AG09309 (cell line): ENCODE measurements around the gene RPRD1A.

Experiments
- DNase-seq: peaks from one replicate; pipeline ENCODE4 v3.0.0-alpha.2; 2010; ENCODE audit warnings: low read depth
- H3K4me3 ChIP-seq: 2 replicates; pipeline ENCODE4 v1.5.1; 2011; ENCODE audit warnings: mild to moderate bottlenecking, low read depth, low read length, moderate library complexity; ENCODE audit not compliant: control insufficient read depth
- TF ChIP-seq, protein P1 (sequence below): IDR thresholded peaks from 2 replicates; pipeline ENCODE4 v1.5.1; 2011; ENCODE audit warnings: mild to moderate bottlenecking, low read depth, low read length, inconsistent platforms; ENCODE audit not compliant: insufficient read depth, control insufficient read depth; ENCODE audit errors: missing control alignments

The RPRD1A gene

GRCh38 chr18:36045241-36045991 lies 21.9 kb downstream of the RPRD1A start:
- DNase-seq, result no peak
- TF ChIP-seq, protein P1, sequence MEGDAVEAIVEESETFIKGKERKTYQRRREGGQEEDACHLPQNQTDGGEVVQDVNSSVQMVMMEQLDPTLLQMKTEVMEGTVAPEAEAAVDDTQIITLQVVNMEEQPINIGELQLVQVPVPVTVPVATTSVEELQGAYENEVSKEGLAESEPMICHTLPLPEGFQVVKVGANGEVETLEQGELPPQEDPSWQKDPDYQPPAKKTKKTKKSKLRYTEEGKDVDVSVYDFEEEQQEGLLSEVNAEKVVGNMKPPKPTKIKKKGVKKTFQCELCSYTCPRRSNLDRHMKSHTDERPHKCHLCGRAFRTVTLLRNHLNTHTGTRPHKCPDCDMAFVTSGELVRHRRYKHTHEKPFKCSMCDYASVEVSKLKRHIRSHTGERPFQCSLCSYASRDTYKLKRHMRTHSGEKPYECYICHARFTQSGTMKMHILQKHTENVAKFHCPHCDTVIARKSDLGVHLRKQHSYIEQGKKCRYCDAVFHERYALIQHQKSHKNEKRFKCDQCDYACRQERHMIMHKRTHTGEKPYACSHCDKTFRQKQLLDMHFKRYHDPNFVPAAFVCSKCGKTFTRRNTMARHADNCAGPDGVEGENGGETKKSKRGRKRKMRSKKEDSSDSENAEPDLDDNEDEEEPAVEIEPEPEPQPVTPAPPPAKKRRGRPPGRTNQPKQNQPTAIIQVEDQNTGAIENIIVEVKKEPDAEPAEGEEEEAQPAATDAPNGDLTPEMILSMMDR, result no peak
- no peak overlapping the region for H3K4me3 ChIP-seq

GRCh38 chr18:36043153-36043552 lies 24.2 kb downstream of the RPRD1A start:
- TF ChIP-seq, protein P1, result no peak
- no peak for DNase-seq
- H3K4me3 ChIP-seq, result no peak overlapping the region

GRCh38 chr18:36041146-36041545 lies 26.2 kb downstream of the RPRD1A start:
- DNase-seq, result no peak
- TF ChIP-seq, protein P1, result no peak
- no peak overlapping the region for H3K4me3 ChIP-seq

GRCh38 chr18:36038102-36038663 lies 29.2 kb downstream of the RPRD1A start:
- no peak overlapping the region for H3K4me3 ChIP-seq
- DNase-seq, result no peak
- TF ChIP-seq, protein P1, result no peak

GRCh38 chr18:36035253-36035652 lies 32.1 kb downstream of the RPRD1A start:
- H3K4me3 ChIP-seq, result no peak overlapping the region
- TF ChIP-seq, protein P1, result no peak
- DNase-seq, result no peak

GRCh38 chr18:36034299-36034895 lies 33.0 kb downstream of the RPRD1A start:
- TF ChIP-seq, protein P1, result no peak
- no peak for DNase-seq

GRCh38 chr18:36031903-36032302 lies 35.5 kb downstream of the RPRD1A start:
- no peak overlapping the region for H3K4me3 ChIP-seq
- TF ChIP-seq, protein P1, result no peak
- DNase-seq, result no peak

More at GRCh38 chr18:36034299-36034895, 33.0 kb downstream of the RPRD1A start:
- H3K4me3 ChIP-seq, result no peak overlapping the region
